NCI-H1417 treated with DMSO at 0.1 percent for 48 hours (cell line): ENCODE data around the gene LYRM9.
"Not testable (repeated sequence)": the region's sequence is repeated elsewhere in the genome, so short reads cannot be mapped to it uniquely, and the experiment has no call there.

Experiments
- DNase-seq: peaks from one replicate; lab custom pipeline; 2025; lab: John Stamatoyannopoulos, UW

LYRM9 gene

GRCh38 chr17:27892866-27893769 is at the start of gene LYRM9:
LYRM9 (minus strand) TSS chr17:27893365; CDS start chr17:27882694, 10,671 bp downstream.
- peak; percentile 68 for DNase-seq

- no peak for DNase-seq
These were observed 47.6 kb upstream of the LYRM9 start for GRCh38 chr17:27940503-27941428.

- no peak for DNase-seq
These were observed 46.6 kb upstream of the LYRM9 start for GRCh38 chr17:27939474-27940465.

GRCh38 chr17:27938864-27939263 is 45.7 kb upstream of the LYRM9 start:
- DNase-seq = no peak

- DNase-seq = no peak
These were observed 45.1 kb upstream of the LYRM9 start for GRCh38 chr17:27938241-27938640.

- DNase-seq = no peak
These were observed 43.9 kb upstream of the LYRM9 start for GRCh38 chr17:27937025-27937546.

GRCh38 chr17:27930000-27930399 is 36.8 kb upstream of the LYRM9 start:
- DNase-seq = no peak

GRCh38 chr17:27928587-27928986 is 35.4 kb upstream of the LYRM9 start:
- DNase-seq = no peak

GRCh38 chr17:27927781-27928180 is 34.6 kb upstream of the LYRM9 start:
- DNase-seq = no peak

- no peak for DNase-seq
These were observed 28.4 kb upstream of the LYRM9 start for GRCh38 chr17:27921599-27921998.

- DNase-seq = no peak
These were observed 27.9 kb upstream of the LYRM9 start for GRCh38 chr17:27921077-27921476.

- no peak for DNase-seq
These were observed 27.4 kb upstream of the LYRM9 start for GRCh38 chr17:27920569-27920968.

- no peak for DNase-seq
These were observed 25.9 kb upstream of the LYRM9 start for GRCh38 chr17:27919079-27919478.

- no peak for DNase-seq
These were observed 25.3 kb upstream of the LYRM9 start for GRCh38 chr17:27918498-27918897.

GRCh38 chr17:27917000-27917399 is 23.8 kb upstream of the LYRM9 start:
- DNase-seq = no peak

- DNase-seq = peak; percentile 75
These were observed 22.5 kb upstream of the LYRM9 start for GRCh38 chr17:27915709-27916108.

GRCh38 chr17:27914382-27914781 is 21.2 kb upstream of the LYRM9 start:
- no peak for DNase-seq

GRCh38 chr17:27912964-27913363 is 19.8 kb upstream of the LYRM9 start:
- DNase-seq = no peak

- DNase-seq = not testable (repeated sequence)
These were observed 19.1 kb upstream of the LYRM9 start for GRCh38 chr17:27912299-27912698.

GRCh38 chr17:27907976-27908558 is 14.9 kb upstream of the LYRM9 start:
- no peak for DNase-seq

- no peak for DNase-seq
These were observed 13.5 kb upstream of the LYRM9 start for GRCh38 chr17:27906623-27907022.
